Measurements from ENCODE around the gene DLGAP5.

GRCh38 chr14:55212634-55213033 is 21.2 kb upstream of the DLGAP5 start:
- no peak for TF ChIP-seq IKZF1 (IDR thresholded peaks at IDR 0.05)
- no peak for TF ChIP-seq CEBPB (IDR thresholded peaks at IDR 0.05; ENCODE audit: borderline replicate concordance, low read depth, low read length)
- TF ChIP-seq NFE2L2 (IDR thresholded peaks at IDR 0.05; ENCODE audit: low read length): no peak
- no peak for TF ChIP-seq SIN3A (IDR thresholded peaks at IDR 0.05; ENCODE audit: borderline replicate concordance, low read depth, low read length)
- TF ChIP-seq ZNF496 (CRISPR knock-in tag; IDR thresholded peaks at IDR 0.05; ENCODE audit: insufficient replicate concordance): no peak
- TF ChIP-seq ZNF234 (CRISPR knock-in tag; conservative IDR thresholded peaks at IDR 0.05): no peak
